K562 (cell line): ENCODE data around the gene HMG20B. TPM values are rescaled to one million over a fixed set of nuclear protein-coding genes. Genes with fewer than 3 reads are reported as not detected.
A peak's percentile ranks its signal among the peaks of the same experiment; 100 is the strongest.

Experiments
- HDAC2 ChIP-seq: fragments of 450-650 bp; IDR thresholded peaks from 2 replicates; pipeline ENCODE4 v1.6.1; 2016; ENCODE audit warnings: mild to moderate bottlenecking
- ILK ChIP-seq: fragments of 450-650 bp; IDR thresholded peaks from 2 replicates; pipeline ENCODE4 v1.6.1; 2016; ENCODE audit warnings: missing genetic modification characterization, low read depth, mild to moderate bottlenecking, missing compliant biosample characterization, moderate library complexity, borderline replicate concordance
- PHB ChIP-seq: fragments of 250-450 bp; sonication (Bioruptor Pico); IDR thresholded peaks from 2 replicates; pipeline ENCODE4 v1.5.0; 2021
- RBM34 ChIP-seq: fragments of 200-400 bp; formaldehyde crosslinking; IDR thresholded peaks from 2 replicates; pipeline ENCODE4 v1.6.1; 2018; ENCODE audit warnings: low read length, borderline replicate concordance; ENCODE audit not compliant: insufficient read depth
- polyA plus RNA-seq, 8 experiments: library from polyadenylated mRNA; depleted of rRNA in 4 of 8; stranded (reverse) in 5 of 8; unstranded in 3 of 8; fragments of >200 nt; fragmentation: Nextera tagmentation in 2 of 8; fragmentation: Illumina TruSeq in 1 of 8; extraction: Ambion mirVana in 2 of 8; extraction: Trizol in 1 of 8; gene quantifications; 2 replicates each; pipeline versions ENCODE4 v1.2.1 to v1.2.3, GENCODE V29; 2011 to 2014; ENCODE audit warnings: inconsistent platforms in 1 of 8, missing spikeins in 1 of 8
- total RNA-seq, 7 experiments: library from RNA; depleted of rRNA in 6 of 7; stranded (reverse); fragments of >200 nt in 6 of 7; fragmentation: Illumina TruSeq in 2 of 7; extraction: Trizol in 2 of 7; gene quantifications; 2 replicates each; pipeline versions ENCODE4 v1.2.1 to v1.2.3, GENCODE V29; 2011 to 2021; ENCODE audit warnings: low replicate concordance in 1 of 7
- TF ChIP-seq, protein P1 (sequence below), 2 experiments: IDR thresholded peaks; 2 replicates each; pipeline ENCODE4 v1.6.1; 2012; ENCODE audit warnings: improper control_type of control experiment in 2 of 2, low read depth in 2 of 2, low read length in 2 of 2, borderline replicate concordance in 1 of 2
- TF ChIP-seq, protein P2 (sequence below), 2 experiments: fragments of 450-650 bp; formaldehyde crosslinking in 1 of 2; IDR thresholded peaks; 2 replicates each; pipeline versions ENCODE4 v1.4.0 to v1.6.1; 2014 to 2020; ENCODE audit warnings: mild to moderate bottlenecking in 2 of 2, borderline replicate concordance in 1 of 2, low read depth in 1 of 2

The HMG20B gene
- total and polyA plus RNA-seq, 9 of the 15 experiments (the other 6 are each of a cell fraction or from before 2014, with no cell fraction given), result 0.35 to 172 (median 38.6) TPM

- no peak for TF ChIP-seq RBM34
- TF ChIP-seq HDAC2, result no peak
- TF ChIP-seq, protein P1, sequence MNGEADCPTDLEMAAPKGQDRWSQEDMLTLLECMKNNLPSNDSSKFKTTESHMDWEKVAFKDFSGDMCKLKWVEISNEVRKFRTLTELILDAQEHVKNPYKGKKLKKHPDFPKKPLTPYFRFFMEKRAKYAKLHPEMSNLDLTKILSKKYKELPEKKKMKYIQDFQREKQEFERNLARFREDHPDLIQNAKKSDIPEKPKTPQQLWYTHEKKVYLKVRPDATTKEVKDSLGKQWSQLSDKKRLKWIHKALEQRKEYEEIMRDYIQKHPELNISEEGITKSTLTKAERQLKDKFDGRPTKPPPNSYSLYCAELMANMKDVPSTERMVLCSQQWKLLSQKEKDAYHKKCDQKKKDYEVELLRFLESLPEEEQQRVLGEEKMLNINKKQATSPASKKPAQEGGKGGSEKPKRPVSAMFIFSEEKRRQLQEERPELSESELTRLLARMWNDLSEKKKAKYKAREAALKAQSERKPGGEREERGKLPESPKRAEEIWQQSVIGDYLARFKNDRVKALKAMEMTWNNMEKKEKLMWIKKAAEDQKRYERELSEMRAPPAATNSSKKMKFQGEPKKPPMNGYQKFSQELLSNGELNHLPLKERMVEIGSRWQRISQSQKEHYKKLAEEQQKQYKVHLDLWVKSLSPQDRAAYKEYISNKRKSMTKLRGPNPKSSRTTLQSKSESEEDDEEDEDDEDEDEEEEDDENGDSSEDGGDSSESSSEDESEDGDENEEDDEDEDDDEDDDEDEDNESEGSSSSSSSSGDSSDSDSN (IDR thresholded peaks at IDR 0.05; ENCODE audit: borderline replicate concordance in 1 of 2, low read depth in 2 of 2, low read length in 2 of 2), result no peak
- no peak for TF ChIP-seq ILK (tag)
- TF ChIP-seq, protein P2, sequence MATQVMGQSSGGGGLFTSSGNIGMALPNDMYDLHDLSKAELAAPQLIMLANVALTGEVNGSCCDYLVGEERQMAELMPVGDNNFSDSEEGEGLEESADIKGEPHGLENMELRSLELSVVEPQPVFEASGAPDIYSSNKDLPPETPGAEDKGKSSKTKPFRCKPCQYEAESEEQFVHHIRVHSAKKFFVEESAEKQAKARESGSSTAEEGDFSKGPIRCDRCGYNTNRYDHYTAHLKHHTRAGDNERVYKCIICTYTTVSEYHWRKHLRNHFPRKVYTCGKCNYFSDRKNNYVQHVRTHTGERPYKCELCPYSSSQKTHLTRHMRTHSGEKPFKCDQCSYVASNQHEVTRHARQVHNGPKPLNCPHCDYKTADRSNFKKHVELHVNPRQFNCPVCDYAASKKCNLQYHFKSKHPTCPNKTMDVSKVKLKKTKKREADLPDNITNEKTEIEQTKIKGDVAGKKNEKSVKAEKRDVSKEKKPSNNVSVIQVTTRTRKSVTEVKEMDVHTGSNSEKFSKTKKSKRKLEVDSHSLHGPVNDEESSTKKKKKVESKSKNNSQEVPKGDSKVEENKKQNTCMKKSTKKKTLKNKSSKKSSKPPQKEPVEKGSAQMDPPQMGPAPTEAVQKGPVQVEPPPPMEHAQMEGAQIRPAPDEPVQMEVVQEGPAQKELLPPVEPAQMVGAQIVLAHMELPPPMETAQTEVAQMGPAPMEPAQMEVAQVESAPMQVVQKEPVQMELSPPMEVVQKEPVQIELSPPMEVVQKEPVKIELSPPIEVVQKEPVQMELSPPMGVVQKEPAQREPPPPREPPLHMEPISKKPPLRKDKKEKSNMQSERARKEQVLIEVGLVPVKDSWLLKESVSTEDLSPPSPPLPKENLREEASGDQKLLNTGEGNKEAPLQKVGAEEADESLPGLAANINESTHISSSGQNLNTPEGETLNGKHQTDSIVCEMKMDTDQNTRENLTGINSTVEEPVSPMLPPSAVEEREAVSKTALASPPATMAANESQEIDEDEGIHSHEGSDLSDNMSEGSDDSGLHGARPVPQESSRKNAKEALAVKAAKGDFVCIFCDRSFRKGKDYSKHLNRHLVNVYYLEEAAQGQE (IDR thresholded peaks at IDR 0.05; ENCODE audit: borderline replicate concordance), result no peak
- TF ChIP-seq, protein P2 (CRISPR knock-in tag; IDR thresholded peaks at IDR 0.05; ENCODE audit: low read depth), result 0 out of 2 replicates have a peak, but pooled peaks have one; percentile 18
- TF ChIP-seq PHB (CRISPR knock-in tag), result no peak
Measured at GRCh38 chr19:3585301-3586126, 12.8 kb downstream of the HMG20B start, which contains the start of gene GIPC3 (continued).
